T follicular helper cell (primary cell): ENCODE results near the gene CCDC74B.
A peak's percentile ranks its signal among the peaks of the same experiment; 100 is the strongest.
"Not testable (repeated sequence)": the region's sequence is repeated elsewhere in the genome, so short reads cannot be mapped to it uniquely, and the experiment has no call there.

Experiments used
- DNase-seq: peaks from one replicate; pipeline ENCODE4 v3.0.0-alpha.2; 2020; ENCODE audit warnings: low read depth
- total RNA-seq, 2 experiments: gene quantifications; one replicate each; lab custom pipeline; 2026; lab: John Stamatoyannopoulos, UW

Gene CCDC74B
- total RNA-seq: 0.17 to 1.2 reads per million in 2 experiments

- peak; percentile 35 for DNase-seq
Observed at GRCh38 chr2:130145006-130145414, at the start of gene CCDC74B. CCDC74B (minus strand) TSS chr2:130145112; CDS start chr2:130144996, 116 bp downstream.

DNA sequence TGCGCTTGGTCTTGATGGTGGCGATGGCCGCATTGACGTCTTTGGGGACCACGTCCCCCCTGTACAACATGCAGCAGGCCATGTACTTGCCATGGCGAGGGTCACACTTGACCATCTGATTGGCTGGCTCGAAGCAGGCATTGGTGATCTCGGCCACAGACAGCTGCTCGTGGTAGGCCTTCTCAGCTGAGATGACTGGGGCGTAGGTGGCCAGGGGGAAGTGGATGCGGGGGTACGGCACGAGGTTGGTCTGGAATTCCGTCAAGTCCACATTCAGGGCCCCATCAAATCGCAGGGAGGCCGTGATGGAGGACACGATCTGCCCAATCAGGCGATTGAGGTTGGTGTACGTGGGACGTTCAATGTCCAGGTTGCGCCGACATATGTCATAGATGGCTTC, 48.9 kb upstream of the CCDC74B start:
- not testable (repeated sequence) for DNase-seq

DNA sequence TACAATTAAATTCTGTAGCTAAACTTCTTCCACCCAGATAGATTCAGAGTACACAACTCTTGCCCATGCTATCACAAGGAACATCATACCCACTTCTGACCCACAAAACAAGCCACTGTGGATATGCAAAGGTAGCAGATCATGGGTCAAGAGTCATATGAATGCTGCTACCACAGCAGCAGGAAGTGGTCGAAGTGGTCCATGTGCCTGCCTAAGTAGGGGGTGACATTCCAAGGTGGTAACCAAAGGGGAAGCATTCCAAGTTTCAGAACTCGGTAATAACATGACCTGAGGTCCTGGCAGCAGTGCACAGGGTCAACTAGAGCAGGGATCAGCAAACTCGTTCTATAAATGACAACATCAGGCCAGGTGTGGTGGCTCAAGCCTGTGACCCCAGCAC, 47.5 kb upstream of the CCDC74B start:
- not testable (repeated sequence) for DNase-seq

DNA sequence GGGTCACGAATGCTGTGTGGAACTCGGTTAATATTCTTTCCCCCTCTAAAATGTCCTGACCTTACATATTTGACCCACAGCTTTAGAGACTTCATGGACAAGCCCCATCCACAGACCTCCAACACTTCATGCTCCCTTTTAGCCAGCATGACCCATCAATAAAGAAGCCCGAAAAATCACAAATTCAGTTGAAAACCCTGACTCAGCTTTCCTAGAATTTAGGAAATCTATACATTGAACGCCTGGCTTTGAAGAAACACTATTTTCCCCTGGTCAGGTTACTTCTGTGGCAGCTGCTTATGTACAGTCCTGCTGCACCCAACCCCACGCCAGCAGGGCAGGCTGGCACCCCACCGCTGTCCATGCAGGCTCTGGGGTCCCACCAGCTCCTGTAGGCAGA, 46.4 kb upstream of the CCDC74B start:
- DNase-seq: not testable (repeated sequence)

- DNase-seq: no peak
Observed at GRCh38 chr2:130190237-130190636, 45.3 kb upstream of the CCDC74B start.

DNA sequence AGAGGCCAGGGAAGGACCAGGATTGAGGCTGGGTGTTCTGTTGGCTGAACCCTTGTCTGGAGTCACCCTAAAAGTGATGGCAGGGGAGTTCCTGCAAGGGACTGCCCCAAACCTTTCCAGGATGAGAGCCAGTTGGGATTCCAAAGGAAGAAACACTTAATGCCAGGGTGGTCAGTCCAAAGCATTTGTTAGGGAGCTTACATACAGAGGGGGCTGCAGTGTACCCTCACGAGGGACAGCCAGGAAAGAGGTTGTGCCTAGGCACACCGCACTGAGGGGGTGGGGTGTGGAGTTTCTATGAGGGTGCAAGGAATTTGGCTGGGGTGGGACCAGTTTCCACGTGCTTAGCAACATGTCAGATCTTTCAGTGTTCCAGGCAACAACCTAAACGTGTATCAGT, 44.0 kb upstream of the CCDC74B start:
- DNase-seq: not testable (repeated sequence)

DNA sequence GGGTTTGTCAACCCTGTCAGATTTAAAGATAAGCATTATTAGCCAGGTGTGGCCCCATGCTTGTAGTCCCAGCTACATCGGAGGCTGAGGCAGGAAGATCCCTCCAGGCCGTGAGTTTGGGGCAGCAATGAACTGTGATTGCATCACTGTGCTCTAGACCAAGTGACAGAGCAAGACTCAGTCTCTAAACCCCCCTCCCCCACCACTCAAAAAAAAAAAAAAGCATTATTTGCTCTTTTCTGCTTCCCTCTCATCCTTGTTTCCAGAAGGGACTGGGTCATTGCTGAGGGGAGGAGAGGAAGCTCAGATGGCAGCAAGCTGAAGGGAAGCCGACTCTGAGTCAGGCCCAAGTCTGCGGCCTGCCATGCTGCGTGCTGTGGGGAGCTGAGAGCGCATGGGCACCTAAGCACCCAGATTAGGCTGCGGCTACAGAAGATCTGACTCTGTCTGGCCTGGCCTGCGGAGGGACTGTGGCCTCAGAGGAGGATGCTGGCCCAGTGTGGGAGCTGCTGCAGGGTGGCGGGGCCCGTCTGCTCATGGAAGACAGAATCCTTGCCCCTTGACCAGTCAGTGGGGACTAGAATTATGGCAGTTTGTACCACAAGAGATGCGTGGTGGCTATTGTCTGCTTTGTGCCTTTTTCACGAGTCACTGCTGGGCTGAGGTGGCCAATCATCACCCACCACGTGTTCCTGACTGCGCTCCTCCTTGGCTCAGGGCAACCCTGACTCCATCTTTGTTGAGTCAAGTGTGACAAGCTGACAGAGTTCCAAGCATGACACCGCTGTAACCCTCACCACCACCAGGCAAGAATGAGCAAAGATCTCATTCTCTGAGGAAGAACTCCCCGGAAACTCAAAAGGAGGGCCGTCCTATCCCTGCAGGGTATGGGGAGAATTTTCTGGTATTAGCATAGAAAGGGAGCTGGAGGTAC, 43.2 kb upstream of the CCDC74B start:
- not testable (repeated sequence) for DNase-seq

GRCh38 chr2:130187268-130187667, 42.4 kb upstream of the CCDC74B start:
- DNase-seq: no peak

DNA sequence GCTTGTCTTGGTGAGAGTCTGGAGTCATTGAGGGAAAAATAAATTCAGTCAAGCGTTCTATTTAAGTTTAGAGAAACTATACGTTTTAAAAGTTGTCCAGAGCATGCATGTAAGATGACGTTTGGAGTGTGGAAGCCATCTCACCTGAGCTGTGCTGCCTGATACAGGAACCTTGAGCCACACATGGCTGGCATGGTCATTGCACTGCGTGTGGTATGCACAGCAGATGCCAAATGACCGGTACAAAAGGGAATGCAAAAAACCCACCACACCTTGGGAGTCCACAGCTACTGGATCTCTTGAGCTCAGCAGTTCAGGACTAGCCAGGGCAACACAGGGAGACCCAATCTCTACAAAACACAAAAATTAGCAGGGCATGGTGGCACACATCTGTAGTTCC, 41.5 kb upstream of the CCDC74B start:
- DNase-seq: no peak

DNA sequence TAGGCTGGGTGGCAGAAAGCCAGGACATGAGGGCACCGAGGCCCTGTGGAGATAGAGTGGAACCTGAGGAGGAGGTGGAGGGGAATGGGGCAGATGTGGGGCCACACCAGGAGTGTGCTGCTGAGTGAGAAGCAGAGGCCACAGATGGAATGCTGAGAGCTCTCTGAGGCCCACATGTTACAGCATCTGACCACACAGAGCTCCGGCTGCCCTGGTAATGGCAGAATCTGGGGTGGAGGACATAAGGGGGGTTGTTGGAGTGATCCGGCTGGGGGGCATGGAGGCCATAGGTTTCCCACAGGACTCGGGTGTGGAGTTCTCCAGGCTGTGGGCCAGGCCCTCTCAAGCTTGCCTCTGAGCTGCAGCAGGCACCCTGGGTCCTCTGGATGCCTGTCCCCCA, 41.0 kb upstream of the CCDC74B start:
- no peak for DNase-seq

DNA sequence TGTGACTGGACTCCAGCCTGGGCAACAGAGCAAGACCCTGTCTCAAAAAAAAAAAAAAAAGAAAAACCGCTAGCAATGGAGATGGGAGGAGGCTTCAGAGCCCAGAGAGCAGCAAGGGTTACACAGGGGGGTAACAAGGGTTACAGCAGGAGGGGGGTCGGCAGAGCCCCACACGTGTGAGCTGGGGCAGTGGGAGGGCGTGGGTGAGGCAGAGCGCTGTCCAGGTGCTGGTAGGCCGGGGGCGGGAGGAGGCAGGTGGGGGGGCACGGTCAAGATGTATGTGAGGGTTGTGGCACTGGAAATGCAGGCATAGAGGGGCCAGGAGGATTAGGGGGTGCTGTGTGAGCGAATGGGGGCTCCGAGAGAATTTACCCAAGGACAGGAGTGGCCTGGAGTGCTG, 40.5 kb upstream of the CCDC74B start:
- no peak for DNase-seq

DNA sequence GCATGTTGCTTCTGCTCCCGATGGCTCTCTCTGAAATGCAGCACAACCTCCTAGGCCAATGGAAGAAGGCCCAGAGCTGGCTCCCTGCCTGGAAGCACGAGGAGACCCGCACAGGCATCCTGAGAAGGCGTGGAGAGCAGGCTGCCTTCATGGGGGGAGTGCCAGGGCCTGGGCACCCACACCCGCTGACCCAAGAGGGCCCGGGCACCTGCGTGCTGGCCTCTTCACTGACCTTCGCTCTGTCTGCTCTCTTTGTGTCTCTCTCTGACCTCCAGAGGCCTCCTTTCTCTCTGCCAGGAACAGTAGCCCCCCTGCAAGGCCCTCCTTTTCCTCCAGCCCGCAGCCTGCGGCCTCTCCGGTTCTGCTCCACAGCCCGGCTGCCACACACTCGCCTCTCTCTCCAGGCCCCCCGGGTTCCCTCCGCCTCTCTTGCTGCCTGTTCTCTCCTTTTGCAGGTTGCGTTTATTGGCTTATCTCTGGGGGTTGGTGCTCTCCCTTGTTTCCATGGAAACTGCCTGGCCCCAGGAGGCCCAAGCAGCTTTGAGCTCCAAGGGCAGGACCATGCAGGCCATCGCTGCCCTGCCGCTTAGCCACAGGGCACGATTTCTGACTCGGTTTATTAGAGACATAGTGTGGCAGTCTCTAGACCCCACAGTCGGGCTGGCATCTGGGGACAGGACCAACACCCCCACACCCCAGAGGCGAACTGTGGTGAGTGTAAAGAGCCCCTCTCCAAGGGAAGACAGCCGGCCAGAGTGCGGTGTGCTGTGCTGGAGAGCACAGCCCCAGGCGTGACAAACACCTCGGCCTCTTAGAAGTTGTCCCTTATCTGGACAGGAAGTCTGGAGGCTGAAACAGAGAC, 38.8 kb upstream of the CCDC74B start:
- no peak for DNase-seq

GRCh38 chr2:130182826-130183511, 38.1 kb upstream of the CCDC74B start:
- DNase-seq: not testable (repeated sequence)

GRCh38 chr2:130181880-130182682, 37.2 kb upstream of the CCDC74B start, which contains the start of gene MZT2B:
MZT2B (plus strand) TSS chr2:130182262; CDS start chr2:130182283, 21 bp downstream.
- peak; percentile 82 for DNase-seq

GRCh38 chr2:130181325-130181879, 36.5 kb upstream of the CCDC74B start, which contains the start of gene SMPD4:
SMPD4 (minus strand) TSS chr2:130181602; CDS start chr2:130176592, 5,010 bp downstream.
- peak; percentile 97 for DNase-seq

GRCh38 chr2:130180404-130181324, 35.8 kb upstream of the CCDC74B start:
- not testable (repeated sequence) for DNase-seq

GRCh38 chr2:130174866-130175265, 30.0 kb upstream of the CCDC74B start:
- DNase-seq: not testable (repeated sequence)

- DNase-seq: no peak
Observed at GRCh38 chr2:130169896-130170295, 25.0 kb upstream of the CCDC74B start.

GRCh38 chr2:130169163-130169562, 24.3 kb upstream of the CCDC74B start:
- not testable (repeated sequence) for DNase-seq
